Natural killer cell (primary cell): ENCODE results near the gene SIPA1L3. TPM values are rescaled to one million over a fixed set of nuclear protein-coding genes. Genes with fewer than 3 reads are reported as not detected.
"Not testable (repeated sequence)": the region's sequence is repeated elsewhere in the genome, so short reads cannot be mapped to it uniquely, and the experiment has no call there.

Source experiments
- ATAC-seq, 3 donors: fragments of 150-1000 bp in 2 of 3; fragments of 200-7000 bp in 1 of 3; cut with Tn5 transposase; 1 replicate in 1 of 3; 2 replicates in 2 of 3; pipeline ENCODE4 v1.10.0; 2021; ENCODE audit warnings: mild to moderate bottlenecking in 2 of 3, moderate library complexity in 2 of 3
- DNase-seq, 2 donors: peaks; one replicate each; pipeline versions ENCODE4 v3.0.0 to v3.0.0-alpha.2; 2013 to 2021; ENCODE audit warnings: mixed read lengths in 1 of 2
- H3K27ac ChIP-seq: one replicate; pipeline ENCODE4 v1.5.1; 2013; ENCODE audit warnings: mild to moderate bottlenecking, low read length
- H3K27me3 ChIP-seq: one replicate; pipeline ENCODE4 v1.6.1; 2013; ENCODE audit warnings: low read length; ENCODE audit not compliant: control insufficient read depth, insufficient read depth
- H3K36me3 ChIP-seq: one replicate; pipeline ENCODE4 v1.6.1; 2013; ENCODE audit warnings: low read length; ENCODE audit not compliant: control insufficient read depth, insufficient read depth
- H3K4me1 ChIP-seq: one replicate; pipeline ENCODE4 v1.6.1; 2013; ENCODE audit warnings: low read length; ENCODE audit not compliant: control insufficient read depth, insufficient read depth
- H3K4me3 ChIP-seq: one replicate; pipeline ENCODE4 v1.5.1; 2013; ENCODE audit warnings: low read length
- H3K9me3 ChIP-seq: one replicate; pipeline ENCODE4 v1.6.1; 2013; ENCODE audit warnings: low read length; ENCODE audit not compliant: control insufficient read depth, insufficient read depth
- H3K27ac Mint-ChIP-seq, 2 donors: one replicate each; pipeline ENCODE4 v1.8.0; 2022; ENCODE audit warnings: mild to moderate bottlenecking in 2 of 2, mixed read lengths in 2 of 2, moderate library complexity in 1 of 2
- H3K27me3 Mint-ChIP-seq, 2 donors: one replicate each; pipeline ENCODE4 v1.8.0; 2022; ENCODE audit warnings: low read depth in 2 of 2, mixed read lengths in 2 of 2
- H3K36me3 Mint-ChIP-seq: one replicate; pipeline ENCODE4 v1.8.0; 2022; ENCODE audit warnings: mixed read lengths
- H3K4me1 Mint-ChIP-seq, 2 donors: one replicate each; pipeline ENCODE4 v1.8.0; 2022; ENCODE audit warnings: mixed read lengths in 2 of 2
- H3K4me3 Mint-ChIP-seq: one replicate; pipeline ENCODE4 v1.8.0; 2022; ENCODE audit warnings: mild to moderate bottlenecking, moderate library complexity, mixed read lengths
- H3K9me3 Mint-ChIP-seq, 2 donors: one replicate each; pipeline ENCODE4 v1.8.0; 2022; ENCODE audit warnings: mixed read lengths in 2 of 2
- WGBS: methylation state at CpG from one replicate; pipeline ENCODE4 v1.1.7; 2013; ENCODE audit warnings: missing lambda C conversion rate; ENCODE audit not compliant: insufficient coverage; 5-methylcytosine and 5-hydroxymethylcytosine counted together
- intact Hi-C: fragments of 100-400 bp; cut with micrococcal nuclease; formaldehyde crosslinking; loops from one replicate; pipeline ENCODE4 v1.14.2; 2022
- total RNA-seq, 4 donors: library from RNA; stranded (reverse); fragments of 120-200 nt in 1 of 4; gene quantifications; one replicate each; pipeline versions ENCODE4 v1.2.3 to v1.2.4, GENCODE V29; 2013 to 2022
- TF ChIP-seq, protein P1 (sequence below): fragments of 200-600 bp; IDR thresholded peaks from one replicate; pipeline ENCODE4 v1.8.0; 2022; ENCODE audit warnings: antibody characterized with exemption

The SIPA1L3 gene
- total RNA-seq, 3 donors from 2014 or later (not counting 1 experiment from before 2014, with no cell fraction given) = 34.4 to 35.8 (median 35.4) TPM

DNA sequence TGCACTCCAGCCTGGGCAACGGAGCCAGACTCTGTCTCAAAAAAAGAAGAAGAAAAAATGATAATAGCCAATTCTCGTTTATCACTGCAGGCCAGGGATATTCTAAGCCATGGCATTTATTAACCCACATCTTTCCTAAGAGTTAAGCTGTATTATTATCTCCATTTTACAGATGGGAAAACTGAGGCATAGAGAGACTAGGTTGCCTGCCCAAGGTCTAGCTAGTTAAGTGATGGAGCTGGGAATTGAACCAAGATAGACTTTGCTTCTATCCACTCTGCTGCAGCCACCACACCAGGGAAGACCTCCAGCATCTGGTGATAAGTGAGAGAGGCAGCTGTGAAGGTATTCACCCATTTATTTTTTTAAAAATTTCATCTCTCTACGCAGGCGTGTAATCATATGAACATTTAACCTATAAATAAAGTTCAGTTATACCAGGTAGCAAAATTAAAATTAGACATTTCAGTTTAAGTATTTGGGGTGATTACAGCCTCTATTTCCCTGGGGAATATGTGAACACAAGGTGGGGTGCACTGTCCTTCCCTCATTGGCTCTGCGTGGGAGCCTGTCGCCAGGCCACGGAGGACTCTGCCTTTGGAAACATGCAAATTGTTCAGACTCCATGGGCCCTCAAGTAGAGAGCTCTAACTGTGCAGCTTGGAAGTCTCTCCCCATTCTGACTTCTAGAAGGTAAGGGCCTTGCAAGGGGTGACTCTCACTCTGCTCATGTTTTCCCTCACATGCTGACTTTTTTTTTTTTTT lies 157.8 kb downstream of the SIPA1L3 start:
- WGBS = 96% methylated on average over 4 of the region's 7 CpGs
- Histone ChIP-seq H3K9me3 (no peaks in the 10 kb centered on the region), H3K4me3 (no peak overlapping the region), H3K4me1 (peaks cover 4% of the 10 kb centered on the region), H3K27ac (no peak overlapping the region), H3K36me3 (no peaks in the 10 kb centered on the region), H3K27me3 (no peaks in the 10 kb centered on the region)
- no peaks in the 10 kb centered on the region for H3K4me1 Mint-ChIP-seq
- DNase-seq (no peak), ATAC-seq (no peak)
- no peaks in the 10 kb centered on the region for H3K9me3 Mint-ChIP-seq
- TF ChIP-seq, protein P1, sequence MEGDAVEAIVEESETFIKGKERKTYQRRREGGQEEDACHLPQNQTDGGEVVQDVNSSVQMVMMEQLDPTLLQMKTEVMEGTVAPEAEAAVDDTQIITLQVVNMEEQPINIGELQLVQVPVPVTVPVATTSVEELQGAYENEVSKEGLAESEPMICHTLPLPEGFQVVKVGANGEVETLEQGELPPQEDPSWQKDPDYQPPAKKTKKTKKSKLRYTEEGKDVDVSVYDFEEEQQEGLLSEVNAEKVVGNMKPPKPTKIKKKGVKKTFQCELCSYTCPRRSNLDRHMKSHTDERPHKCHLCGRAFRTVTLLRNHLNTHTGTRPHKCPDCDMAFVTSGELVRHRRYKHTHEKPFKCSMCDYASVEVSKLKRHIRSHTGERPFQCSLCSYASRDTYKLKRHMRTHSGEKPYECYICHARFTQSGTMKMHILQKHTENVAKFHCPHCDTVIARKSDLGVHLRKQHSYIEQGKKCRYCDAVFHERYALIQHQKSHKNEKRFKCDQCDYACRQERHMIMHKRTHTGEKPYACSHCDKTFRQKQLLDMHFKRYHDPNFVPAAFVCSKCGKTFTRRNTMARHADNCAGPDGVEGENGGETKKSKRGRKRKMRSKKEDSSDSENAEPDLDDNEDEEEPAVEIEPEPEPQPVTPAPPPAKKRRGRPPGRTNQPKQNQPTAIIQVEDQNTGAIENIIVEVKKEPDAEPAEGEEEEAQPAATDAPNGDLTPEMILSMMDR = no peak
- H3K4me3 Mint-ChIP-seq = no peak overlapping the region
- H3K36me3 Mint-ChIP-seq = no peaks in the 10 kb centered on the region
- no peak overlapping the region for H3K27ac Mint-ChIP-seq
- intact Hi-C loops = no loop called here
- no peaks in the 10 kb centered on the region for H3K27me3 Mint-ChIP-seq

DNA sequence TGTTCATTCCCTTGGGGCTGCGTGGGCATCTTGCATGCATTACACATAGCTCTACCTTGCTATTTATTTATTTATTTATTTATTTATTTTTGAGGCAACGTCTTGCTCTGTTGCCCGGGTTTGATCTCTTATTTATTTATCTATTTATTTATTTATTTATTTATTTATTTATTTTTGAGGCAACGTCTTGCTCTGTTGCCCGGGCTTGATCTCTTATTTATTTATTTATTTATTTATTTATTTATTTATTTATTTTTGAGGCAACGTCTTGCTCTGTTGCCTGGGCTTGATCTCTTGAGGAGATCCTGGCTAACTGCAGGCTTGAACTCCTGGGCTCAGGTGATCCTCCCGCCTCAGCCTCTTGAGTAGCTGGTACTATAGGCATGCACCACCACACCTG lies 158.8 kb downstream of the SIPA1L3 start:
- H3K9me3 Mint-ChIP-seq, ATAC-seq, H3K27ac Mint-ChIP-seq, H3K36me3 Mint-ChIP-seq, H3K27me3 ChIP-seq, H3K4me1 Mint-ChIP-seq, H3K4me3 ChIP-seq, H3K27me3 Mint-ChIP-seq, DNase-seq, H3K9me3 ChIP-seq, H3K4me3 Mint-ChIP-seq, H3K36me3 ChIP-seq, H3K4me1 ChIP-seq, intact Hi-C loops, H3K27ac ChIP-seq: not testable (repeated sequence)
- WGBS = 100% methylated on average over 2 of the region's 7 CpGs

DNA sequence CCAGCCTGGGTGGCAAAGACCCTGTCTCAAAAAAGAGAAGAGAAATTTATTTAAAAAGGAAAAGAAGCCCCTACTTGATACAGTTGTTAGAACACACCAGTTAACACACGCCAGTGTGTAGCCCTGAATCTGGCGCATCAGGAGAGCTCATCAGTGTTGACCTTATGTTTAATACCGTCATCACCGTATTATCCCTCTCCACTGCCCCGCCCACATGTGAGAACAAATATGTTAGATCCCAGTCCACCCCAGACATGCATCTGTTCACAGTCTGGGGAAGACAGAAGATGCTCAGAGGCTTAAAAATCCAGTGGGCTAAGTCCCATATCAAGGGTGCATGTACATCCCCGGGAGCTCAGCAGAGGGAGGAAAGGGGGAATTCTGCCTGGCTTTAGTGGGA lies 161.8 kb downstream of the SIPA1L3 start:
- H3K4me3 ChIP-seq = no peak overlapping the region
- H3K4me1 Mint-ChIP-seq = peaks cover 4 to 8% of the 10 kb centered on the region in 2 donors
- no peaks in the 10 kb centered on the region for H3K27me3 ChIP-seq
- ATAC-seq (no peak), DNase-seq (no peak)
- no peak overlapping the region for H3K4me3 Mint-ChIP-seq
- no peak overlapping the region for H3K27ac ChIP-seq
- no peaks in the 10 kb centered on the region for H3K36me3 Mint-ChIP-seq
- H3K4me1 ChIP-seq = no peaks in the 10 kb centered on the region
- no peaks in the 10 kb centered on the region for H3K27me3 Mint-ChIP-seq
- H3K27ac Mint-ChIP-seq = no peak overlapping the region
- H3K36me3 ChIP-seq = no peaks in the 10 kb centered on the region
- WGBS = 97% methylated on average over 6 of the region's 6 CpGs
- intact Hi-C loops = no loop called here
- no peaks in the 10 kb centered on the region for H3K9me3 Mint-ChIP-seq
- TF ChIP-seq, protein P1 = no peak
- no peaks in the 10 kb centered on the region for H3K9me3 ChIP-seq

DNA sequence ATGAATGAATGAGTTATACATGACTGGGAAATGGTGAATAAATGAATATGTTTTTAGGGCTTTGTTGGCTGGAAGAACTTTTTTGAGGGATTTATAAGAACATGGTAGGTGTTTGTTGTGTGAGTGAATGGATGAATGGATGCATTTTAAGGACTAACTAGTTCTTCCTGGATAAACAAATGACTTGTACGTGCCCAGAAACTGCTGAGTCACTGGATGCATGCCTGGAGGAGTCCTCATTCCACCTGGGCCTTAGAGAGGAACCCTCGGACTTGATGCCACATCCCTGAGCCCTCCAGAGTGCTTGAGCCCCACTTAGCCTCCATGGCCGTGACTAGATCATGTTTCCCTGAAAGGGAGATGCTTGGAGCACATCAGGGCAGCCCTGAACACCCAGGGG lies 163.6 kb downstream of the SIPA1L3 start:
- Histone ChIP-seq H3K36me3 (no peaks in the 10 kb centered on the region), H3K27me3 (no peaks in the 10 kb centered on the region), H3K4me3 (no peak overlapping the region), H3K27ac (no peak overlapping the region), H3K4me1 (no peaks in the 10 kb centered on the region), H3K9me3 (no peaks in the 10 kb centered on the region)
- Mint-ChIP-seq H3K36me3 (no peaks in the 10 kb centered on the region), H3K27me3 (no peaks in the 10 kb centered on the region), H3K4me1 (peaks cover 4 to 8% of the 10 kb centered on the region in 2 donors), H3K27ac (no peak overlapping the region), H3K9me3 (no peaks in the 10 kb centered on the region), H3K4me3 (no peak overlapping the region)
- WGBS = 75% methylated on average over 3 of the region's 3 CpGs
- intact Hi-C loops = no loop called here
- DNase-seq (no peak), ATAC-seq (no peak)
- TF ChIP-seq, protein P1 = no peak

DNA sequence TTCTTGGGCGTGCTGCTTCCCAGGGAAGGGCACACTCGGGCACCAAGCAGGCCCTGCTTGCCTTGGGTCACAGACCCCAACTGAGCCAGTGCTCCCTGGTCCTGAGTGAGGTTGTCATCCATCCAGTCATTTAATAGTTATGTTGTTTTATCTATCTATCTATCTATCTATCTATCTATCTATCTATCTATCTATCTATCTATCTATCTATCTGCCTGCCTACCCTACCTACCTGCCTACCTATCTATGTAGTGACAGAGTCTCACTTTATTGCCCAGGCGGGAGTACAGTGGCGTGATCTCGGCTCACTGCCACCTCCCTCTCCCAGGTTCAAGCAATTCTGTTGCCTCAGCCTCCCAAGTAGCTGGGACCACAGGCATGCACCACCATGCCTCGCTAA lies 164.0 kb downstream of the SIPA1L3 start:
- H3K4me1 ChIP-seq, H3K36me3 ChIP-seq, intact Hi-C loops, DNase-seq, H3K36me3 Mint-ChIP-seq, H3K27me3 Mint-ChIP-seq, H3K4me1 Mint-ChIP-seq, H3K4me3 Mint-ChIP-seq, ATAC-seq, H3K27me3 ChIP-seq, H3K27ac Mint-ChIP-seq, H3K27ac ChIP-seq, H3K9me3 ChIP-seq, H3K9me3 Mint-ChIP-seq, H3K4me3 ChIP-seq: not testable (repeated sequence)
- 95% methylated on average over 6 of the region's 6 CpGs for WGBS
